Measurements from ENCODE around the gene C14orf119. TPM values are rescaled to one million over a fixed set of nuclear protein-coding genes. Genes with fewer than 3 reads are reported as not detected.
"Not testable (repeated sequence)": the region's sequence is repeated elsewhere in the genome, so short reads cannot be mapped to it uniquely, and the experiment has no call there.

The C14orf119 gene
- total RNA-seq, 4 donors from 2014 or later, result 9.5 to 28.8 (median 13.8) TPM

- intact Hi-C loops (cut with DNase I; ENCODE audit: low total_unique reads) (no loop called here), in situ Hi-C loops (cut with MboI; ENCODE audit: low sequenced_read_pairs in 4 of 4) (loop anchor here in 2 of 4 donors (25.0 kb wide), 1 partner anchor 181 kb away; the partner anchor contains the start of gene HOMEZ (in 2 of the 2))
- no peak for DNase-seq
- H3K4me3 ChIP-seq, result no peak overlapping the region
- H3K9me3 ChIP-seq, result no peaks in the 10 kb centered on the region
- no peaks in the 10 kb centered on the region for H3K27me3 ChIP-seq
- H3K36me3 ChIP-seq, result no peaks in the 10 kb centered on the region
- TF ChIP-seq CTCF (IDR thresholded peaks at IDR 0.05 in 4 of 5, conservative IDR thresholded peaks at IDR 0.05 in 1 of 5) (no peak), POLR2A (IDR thresholded peaks at IDR 0.05) (no peak)
- H3K4me1 ChIP-seq, result no peaks in the 10 kb centered on the region
- no peak overlapping the region for H3K27ac ChIP-seq
- no peak for ATAC-seq
Measured at GRCh38 chr14:23106747-23107045, 11.4 kb downstream of the C14orf119 start.

GRCh38 chr14:23107620-23108019, 12.3 kb downstream of the C14orf119 start:
- H3K4me3 ChIP-seq; H3K36me3 ChIP-seq; H3K9me3 ChIP-seq; DNase-seq; H3K4me1 ChIP-seq; H3K27me3 ChIP-seq; intact Hi-C loops (cut with DNase I; ENCODE audit: low total_unique reads); H3K27ac ChIP-seq; ATAC-seq: not testable (repeated sequence)
- in situ Hi-C loops (cut with MboI; ENCODE audit: low sequenced_read_pairs in 4 of 4), result loop anchor here in 2 of 4 donors (25.0 kb wide), 1 partner anchor 180 kb away; the partner anchor contains the start of gene HOMEZ (in 2 of the 2)

GRCh38 chr14:23108169-23108568, 12.9 kb downstream of the C14orf119 start:
- H3K27me3 ChIP-seq; H3K36me3 ChIP-seq; intact Hi-C loops (cut with DNase I; ENCODE audit: low total_unique reads); DNase-seq; ATAC-seq; H3K27ac ChIP-seq; H3K4me1 ChIP-seq; H3K9me3 ChIP-seq; H3K4me3 ChIP-seq: not testable (repeated sequence)
- in situ Hi-C loops (cut with MboI; ENCODE audit: low sequenced_read_pairs in 4 of 4), result loop anchor here in 2 of 4 donors (25.0 kb wide), 1 partner anchor 179 kb away; the partner anchor contains the start of gene HOMEZ (in 2 of the 2)

DNA sequence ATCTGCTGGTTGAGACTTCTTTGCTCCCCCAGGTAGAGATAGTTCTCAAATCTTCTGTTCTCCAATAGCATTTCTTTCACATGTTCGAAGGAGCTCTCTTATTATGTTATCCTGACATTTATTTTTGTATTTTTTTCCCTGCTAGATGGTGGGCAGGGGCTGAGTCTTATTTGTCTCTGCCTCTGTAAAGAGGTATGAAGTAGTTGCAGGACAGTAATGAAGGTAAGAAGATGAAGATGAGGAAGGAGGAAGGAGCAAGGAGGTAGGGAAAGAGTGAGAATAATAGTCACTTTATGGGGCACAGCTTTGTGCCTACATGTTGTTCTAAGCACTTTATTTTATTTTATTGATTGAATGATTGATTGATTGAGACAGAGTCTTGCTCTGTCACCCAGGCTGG, 14.5 kb downstream of the C14orf119 start:
- DNase-seq, result no peak
- intact Hi-C loops (cut with DNase I; ENCODE audit: low total_unique reads), result no loop called here
- Histone ChIP-seq H3K4me1 (no peaks in the 10 kb centered on the region), H3K36me3 (no peaks in the 10 kb centered on the region), H3K4me3 (no peak overlapping the region), H3K27ac (no peak overlapping the region), H3K9me3 (no peaks in the 10 kb centered on the region), H3K27me3 (no peaks in the 10 kb centered on the region)
- no peak for ATAC-seq
- in situ Hi-C loops (cut with MboI; ENCODE audit: low sequenced_read_pairs in 4 of 4), result loop anchor here in 2 of 4 donors (25.0 kb wide), 1 partner anchor 178 kb away; the partner anchor contains the start of gene HOMEZ (in 2 of the 2)
- no peak for TF ChIP-seq CTCF (IDR thresholded peaks at IDR 0.05 in 4 of 5, conservative IDR thresholded peaks at IDR 0.05 in 1 of 5)
- no peak for TF ChIP-seq POLR2A (IDR thresholded peaks at IDR 0.05)

GRCh38 chr14:23110579-23111365, 15.5 kb downstream of the C14orf119 start:
- DNase-seq, result no peak
- TF ChIP-seq CTCF (IDR thresholded peaks at IDR 0.05 in 4 of 5, conservative IDR thresholded peaks at IDR 0.05 in 1 of 5) (no peak), POLR2A (IDR thresholded peaks at IDR 0.05) (no peak)
- in situ Hi-C loops (cut with MboI; ENCODE audit: low sequenced_read_pairs in 4 of 4), result loop anchor here in 2 of 4 donors (25.0 kb wide), 1 partner anchor 177 kb away; the partner anchor contains the start of gene HOMEZ (in 2 of the 2)
- Histone ChIP-seq H3K4me3 (no peak overlapping the region), H3K27me3 (no peaks in the 10 kb centered on the region), H3K4me1 (no peaks in the 10 kb centered on the region), H3K27ac (no peak overlapping the region), H3K36me3 (no peaks in the 10 kb centered on the region), H3K9me3 (no peaks in the 10 kb centered on the region)
- intact Hi-C loops (cut with DNase I; ENCODE audit: low total_unique reads), result no loop called here
- no peak for ATAC-seq

All from gastrocnemius medialis (tissue), 4 donors.